ENCODE results near the gene B4GALT6. TPM values are rescaled to one million over a fixed set of nuclear protein-coding genes. Genes with fewer than 3 reads are reported as not detected.

Gene B4GALT6
- total RNA-seq, 4 donors from 2014 or later = 5.0 to 20.7 (median 6.0) TPM

- H3K9me3 ChIP-seq = no peaks in the 10 kb centered on the region
- peaks cover 0 to 19% (median 5%) of the 10 kb centered on the region in 4 donors for H3K4me1 ChIP-seq
- no peaks in the 10 kb centered on the region for H3K36me3 ChIP-seq
- H3K27ac ChIP-seq = no peak overlapping the region
- H3K4me3 ChIP-seq = no peak overlapping the region
- TF ChIP-seq CTCF (IDR thresholded peaks at IDR 0.05) (no peak), POLR2A (IDR thresholded peaks at IDR 0.05) (no peak)
- no peaks in the 10 kb centered on the region for H3K27me3 ChIP-seq
- no peak for DNase-seq
These were observed 1.3 kb downstream of the B4GALT6 start for GRCh38 chr18:31683106-31683505.

- no peaks in the 10 kb centered on the region for H3K36me3 ChIP-seq
- no peak overlapping the region for H3K4me3 ChIP-seq
- no peaks in the 10 kb centered on the region for H3K9me3 ChIP-seq
- DNase-seq = no peak
- peak in 4 of 6 experiments; percentile 6 to 40 (median 10) for TF ChIP-seq CTCF (IDR thresholded peaks at IDR 0.05)
- no peak for TF ChIP-seq POLR2A (IDR thresholded peaks at IDR 0.05)
- peak overlapping the region in 3 of 4 donors; percentile 62 to 91 (median 74) for H3K27ac ChIP-seq
- no peaks in the 10 kb centered on the region for H3K27me3 ChIP-seq
- H3K4me1 ChIP-seq = peaks cover 0 to 19% (median 5%) of the 10 kb centered on the region in 4 donors
These were observed 3.4 kb downstream of the B4GALT6 start for GRCh38 chr18:31680831-31681568.

- TF ChIP-seq CTCF (IDR thresholded peaks at IDR 0.05) (no peak), POLR2A (IDR thresholded peaks at IDR 0.05) (no peak)
- Histone ChIP-seq H3K27ac (peak overlapping the region in 3 of 4 donors; percentile 62 to 91 (median 74)), H3K27me3 (no peaks in the 10 kb centered on the region), H3K36me3 (no peaks in the 10 kb centered on the region), H3K4me3 (peak overlapping the region in 2 of 4 donors; percentile 3 to 5), H3K9me3 (no peaks in the 10 kb centered on the region), H3K4me1 (peaks cover 0 to 19% (median 5%) of the 10 kb centered on the region in 4 donors)
- DNase-seq = peak in 1 of 3 donors; percentile 54
These were observed 4.0 kb downstream of the B4GALT6 start for GRCh38 chr18:31680433-31680811.

GRCh38 chr18:31679791-31680432, 4.5 kb downstream of the B4GALT6 start:
- Histone ChIP-seq H3K27me3 (no peaks in the 10 kb centered on the region), H3K9me3 (no peaks in the 10 kb centered on the region), H3K4me1 (peaks cover 0 to 19% (median 4%) of the 10 kb centered on the region in 4 donors), H3K27ac (peak overlapping the region in 3 of 4 donors; percentile 62 to 91 (median 74)), H3K4me3 (peak overlapping the region in 2 of 4 donors; percentile 3 to 5), H3K36me3 (no peaks in the 10 kb centered on the region)
- peak in 2 of 3 donors; percentile 55 to 61 for DNase-seq
- TF ChIP-seq POLR2A (IDR thresholded peaks at IDR 0.05) (no peak), CTCF (IDR thresholded peaks at IDR 0.05) (no peak)

GRCh38 chr18:31679133-31679742, 5.1 kb downstream of the B4GALT6 start:
- no peaks in the 10 kb centered on the region for H3K9me3 ChIP-seq
- no peaks in the 10 kb centered on the region for H3K27me3 ChIP-seq
- DNase-seq = peak in 1 of 3 donors; percentile 56

More at GRCh38 chr18:31679133-31679742, 5.1 kb downstream of the B4GALT6 start:
- TF ChIP-seq POLR2A (IDR thresholded peaks at IDR 0.05) (no peak), CTCF (IDR thresholded peaks at IDR 0.05) (no peak)
- Histone ChIP-seq H3K27ac (peak overlapping the region in 3 of 4 donors; percentile 62 to 91 (median 74)), H3K36me3 (no peaks in the 10 kb centered on the region), H3K4me1 (peaks cover 0 to 19% (median 2%) of the 10 kb centered on the region in 4 donors), H3K4me3 (no peak overlapping the region)
